Heart right ventricle (tissue), 16 donors: ENCODE results near the gene CCR5AS.

ENCODE experiments used
- ATAC-seq, 8 donors: fragments of 200-7000 bp; cut with Tn5 transposase; one replicate each; pipeline ENCODE4 v1.9.1; 2020; ENCODE audit warnings: mild to moderate bottlenecking in 8 of 8, moderate library complexity in 8 of 8, moderate number of reproducible peaks in 1 of 8
- DNase-seq, 2 donors: peaks; one replicate each; pipeline ENCODE4 v3.0.0-alpha.2; 2020
- H3K27ac ChIP-seq, 10 donors: fragments of 200-600 bp; sonication (generic) in 2 of 10; one replicate each; pipeline versions ENCODE4 v1.5.0 to v1.8.0; 2020 to 2022; ENCODE audit warnings: mild to moderate bottlenecking in 3 of 10
- H3K27me3 ChIP-seq, 7 donors: fragments of 200-600 bp; one replicate each; pipeline ENCODE4 v1.8.0; 2021 to 2022; ENCODE audit warnings: mild to moderate bottlenecking in 2 of 7
- H3K36me3 ChIP-seq, 9 donors: fragments of 200-600 bp; sonication (generic) in 1 of 9; one replicate each; pipeline versions ENCODE4 v1.5.0 to v1.8.0; 2020 to 2022; ENCODE audit warnings: mild to moderate bottlenecking in 2 of 9
- H3K4me1 ChIP-seq, 9 donors: fragments of 200-600 bp; sonication (generic) in 1 of 9; one replicate each; pipeline versions ENCODE4 v1.5.0 to v1.8.0; 2020 to 2022; ENCODE audit warnings: mild to moderate bottlenecking in 4 of 9
- H3K4me3 ChIP-seq, 10 donors: fragments of 200-600 bp; sonication (generic) in 2 of 10; one replicate each; pipeline versions ENCODE4 v1.5.0 to v1.8.0; 2020 to 2022; ENCODE audit warnings: mild to moderate bottlenecking in 7 of 10, moderate library complexity in 2 of 10
- H3K9me3 ChIP-seq, 11 donors: fragments of 200-600 bp in 10 of 11; sonication (generic) in 2 of 11; one replicate each; pipeline versions ENCODE4 v1.5.0 to v1.8.0; 2013 to 2022; ENCODE audit warnings: mild to moderate bottlenecking in 2 of 11, control low read depth in 1 of 11, moderate library complexity in 1 of 11
- CTCF ChIP-seq, 9 donors: fragments of 200-600 bp; sonication (generic) in 2 of 9; IDR thresholded peaks; one replicate each; pipeline versions ENCODE4 v1.5.0 to v1.8.0; 2021 to 2022; ENCODE audit warnings: antibody characterized with exemption in 9 of 9, mild to moderate bottlenecking in 5 of 9, moderate library complexity in 1 of 9
- WGBS, 2 donors: extraction: QIAGEN DNeasy Blood & Tissue Kit; methylation state at CpG; one replicate each; pipeline ENCODE4 v1.1.7; 2013; ENCODE audit warnings: inconsistent platforms in 1 of 2; 5-methylcytosine and 5-hydroxymethylcytosine counted together
- intact Hi-C, 10 donors: fragments of 100-400 bp; cut with DNase I; formaldehyde crosslinking; loops; one replicate each; pipeline versions ENCODE4 v1.11.1 to v1.14.2; 2022
- donor health status: Arrhythmogenic right ventricular cardiomyopathy.
- donor health status: ischemic (EF 13 %, LVEDD 7.1; RV severe dilation, severe dysfunction).
- donor health status: healthy with polysubstance abuse.
- donor health status: DM: no; HTN: yes; CAD: no.
- donor health status: DM: no; HTN: no; CAD: no.
- donor health status: ischemic (EF 25% LVEDD 6.9; RV normal size, moderate dysfunction).
- donor health status: ischemic (EF 25% LVEDD 5.7; RV mildly dilated, moderate dysfunction).
- donor health status: healthy.
- donor health status: DM: yes; HTN: yes; CAD: no.
- donor health status: Ischemic cardiomyopathy.
- donor health status: ischemic (EF 35%, LVEDD 5.7; RV mildly dilated, moderate dysfunction).
- donor health status: nonischemic (EF 11% LVEDD 7.7; RV severe dilation, severe dysfunction).
- donor health status: DM: yes; HTN: yes; CAD: no.
- donor health status: PGD.
- donor health status: ischemic (EF 29% LVEDD 5.4; RV normal size, mild dysfunction).
- donor health status: nonischemic (EF 23%, LVEDD 6.1; RV moderate dilation, normal function).

CCR5AS gene

GRCh38 chr3:46400000-46400734 is 6.7 kb downstream of the CCR5AS start:
- no peaks in the 10 kb centered on the region for H3K27me3 ChIP-seq
- peaks cover 0 to 43% (median 0%) of the 10 kb centered on the region in 9 donors for H3K4me1 ChIP-seq
- no peak overlapping the region for H3K4me3 ChIP-seq
- no peak for TF ChIP-seq CTCF (IDR thresholded peaks at IDR 0.05)
- ATAC-seq (peak in 2 of 8 donors; percentile 57), DNase-seq (no peak)
- H3K36me3 ChIP-seq, result no peaks in the 10 kb centered on the region
- peak overlapping the region in 1 of 10 donors; percentile 33 for H3K27ac ChIP-seq
- no peaks in the 10 kb centered on the region for H3K9me3 ChIP-seq
- intact Hi-C loops, result no loop called here
- 45 to 58% methylated on average over 8 of the region's 8 CpGs for WGBS, 2 donors

- Histone ChIP-seq H3K36me3 (no peaks in the 10 kb centered on the region), H3K27me3 (no peaks in the 10 kb centered on the region)
- peak in 1 of 8 donors; percentile 18 for ATAC-seq
Observed at GRCh38 chr3:46399557-46399956, 7.3 kb downstream of the CCR5AS start.

GRCh38 chr3:46399098-46399497 is 7.8 kb downstream of the CCR5AS start:
- TF ChIP-seq CTCF (IDR thresholded peaks at IDR 0.05), result no peak
- no peak for ATAC-seq
- Histone ChIP-seq H3K4me3 (no peak overlapping the region), H3K36me3 (no peaks in the 10 kb centered on the region), H3K4me1 (peaks cover 0 to 44% (median 0%) of the 10 kb centered on the region in 9 donors), H3K9me3 (no peaks in the 10 kb centered on the region), H3K27ac (peak overlapping the region in 1 of 10 donors; percentile 20), H3K27me3 (no peaks in the 10 kb centered on the region)
- WGBS, 2 donors, result 72 to 86% methylated on average over 2 of the region's 2 CpGs
- intact Hi-C loops, result no loop called here
- DNase-seq, result no peak

More at GRCh38 chr3:46399557-46399956, 7.3 kb downstream of the CCR5AS start:
- H3K9me3 ChIP-seq, result no peaks in the 10 kb centered on the region
- intact Hi-C loops, result no loop called here
- H3K4me1 ChIP-seq, result peaks cover 0 to 42% (median 0%) of the 10 kb centered on the region in 9 donors
- DNase-seq, result no peak
- H3K4me3 ChIP-seq, result no peak overlapping the region
- H3K27ac ChIP-seq, result peak overlapping the region in 1 of 10 donors; percentile 33
- WGBS, 2 donors, result 54 to 55% methylated on average over 2 of the region's 2 CpGs
- no peak for TF ChIP-seq CTCF (IDR thresholded peaks at IDR 0.05)

GRCh38 chr3:46398186-46398955 is 8.5 kb downstream of the CCR5AS start:
- peaks cover 0 to 51% (median 0%) of the 10 kb centered on the region in 9 donors for H3K4me1 ChIP-seq
- H3K27ac ChIP-seq, result no peak overlapping the region
- TF ChIP-seq CTCF (IDR thresholded peaks at IDR 0.05), result no peak
- intact Hi-C loops, result no loop called here
- H3K36me3 ChIP-seq, result no peaks in the 10 kb centered on the region
- no peak for DNase-seq
- no peak for ATAC-seq
- H3K27me3 ChIP-seq, result no peaks in the 10 kb centered on the region
- H3K9me3 ChIP-seq, result no peaks in the 10 kb centered on the region
- 94 to 96% methylated on average over 6 of the region's 6 CpGs for WGBS, 2 donors
- H3K4me3 ChIP-seq, result no peak overlapping the region
